ENCODE results near the gene FAM111B.

Gene FAM111B

GRCh38 chr11:59164028-59164427, 57.0 kb downstream of the FAM111B start:
- no peak for DNase-seq

GRCh38 chr11:59171508-59172322, 64.7 kb downstream of the FAM111B start, which contains the start of gene DTX4:
Gene DTX4, plus strand, starts transcription at chr11:59172132. Its CDS starts 464 bp downstream, at chr11:59172596.
- DNase-seq: peak; percentile 52

- no peak for DNase-seq
Measured at GRCh38 chr11:59172345-59173079, 65.5 kb downstream of the FAM111B start.

- no peak for DNase-seq
Measured at GRCh38 chr11:59173080-59173963, 66.3 kb downstream of the FAM111B start.

GRCh38 chr11:59173964-59174663, 67.1 kb downstream of the FAM111B start:
- DNase-seq: no peak

DNA sequence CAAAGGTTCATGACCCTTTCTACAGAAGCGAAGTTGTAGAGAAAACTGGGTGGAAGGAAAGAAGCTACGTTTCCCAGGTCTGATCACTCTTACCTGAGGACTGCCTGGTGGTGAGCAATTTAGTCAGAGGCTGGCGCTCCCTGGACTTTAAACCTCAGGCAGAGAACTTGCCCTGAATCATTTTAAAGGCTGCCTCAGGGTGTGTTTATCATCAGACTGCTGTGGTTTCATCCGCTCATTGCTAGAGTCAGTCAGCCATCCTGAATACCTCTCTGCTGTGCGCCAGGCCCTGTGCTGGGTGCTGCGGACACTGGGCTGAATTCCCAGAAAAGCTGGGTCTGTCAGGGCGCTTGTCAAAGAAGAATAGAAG, 67.6 kb downstream of the FAM111B start:
- no peak for DNase-seq

DNA sequence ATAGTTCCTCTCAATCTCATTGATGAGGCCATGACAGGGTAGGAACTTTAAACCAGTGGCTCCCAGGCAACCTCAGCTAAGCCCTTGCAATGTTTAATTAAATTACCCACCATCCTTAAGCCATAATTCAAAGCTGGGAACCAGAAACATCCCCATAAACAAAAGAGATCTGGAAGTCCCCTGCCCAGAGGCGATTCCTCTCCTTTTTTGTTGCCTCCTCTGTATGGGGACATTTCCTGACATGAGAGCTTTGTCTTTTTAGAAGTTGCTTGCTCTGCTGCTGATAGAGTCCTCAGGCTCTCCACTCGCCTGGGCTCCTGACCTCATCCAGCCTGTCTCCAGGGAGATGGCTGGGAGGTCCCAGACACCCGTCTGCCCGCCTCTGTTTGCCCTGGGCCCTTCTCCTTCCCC, 68.1 kb downstream of the FAM111B start:
- no peak for DNase-seq

DNA sequence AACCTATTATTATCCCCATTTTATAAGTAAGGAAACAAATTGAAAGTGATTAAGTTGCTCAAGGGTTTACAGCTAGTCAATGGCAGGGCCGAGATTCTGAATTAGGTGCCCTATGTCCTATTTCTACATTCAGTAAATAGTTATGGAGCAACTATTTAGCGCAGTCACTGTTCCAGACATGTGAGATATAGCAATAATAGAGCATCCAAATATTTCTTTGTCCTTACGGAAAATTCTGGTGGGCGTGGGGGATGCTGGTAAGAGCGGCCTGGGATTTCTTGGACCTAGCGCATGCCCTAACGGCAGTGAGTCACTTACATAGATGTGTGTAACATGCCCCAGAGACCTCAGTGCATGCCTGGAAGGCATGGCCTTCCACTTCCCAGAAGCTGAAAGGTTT, 69.3 kb downstream of the FAM111B start:
- no peak for DNase-seq
